GM19372 (cell line): ENCODE data around the gene SRRT.
"Not testable (repeated sequence)": the region's sequence is repeated elsewhere in the genome, so short reads cannot be mapped to it uniquely, and the experiment has no call there.

ENCODE experiments used
- ATAC-seq: cut with Tn5 transposase; IDR thresholded peaks from one replicate; pipeline ENCODE4 v1.9.1; 2021; ENCODE audit warnings: mild to moderate bottlenecking, low read depth, moderate library complexity; ENCODE audit not compliant: unreplicated experiment

SRRT gene

GRCh38 chr7:100854146-100854895 lies 20.6 kb upstream of the SRRT start:
- no peak for ATAC-seq

GRCh38 chr7:100854899-100855298 lies 20.0 kb upstream of the SRRT start:
- ATAC-seq: not testable (repeated sequence)

DNA sequence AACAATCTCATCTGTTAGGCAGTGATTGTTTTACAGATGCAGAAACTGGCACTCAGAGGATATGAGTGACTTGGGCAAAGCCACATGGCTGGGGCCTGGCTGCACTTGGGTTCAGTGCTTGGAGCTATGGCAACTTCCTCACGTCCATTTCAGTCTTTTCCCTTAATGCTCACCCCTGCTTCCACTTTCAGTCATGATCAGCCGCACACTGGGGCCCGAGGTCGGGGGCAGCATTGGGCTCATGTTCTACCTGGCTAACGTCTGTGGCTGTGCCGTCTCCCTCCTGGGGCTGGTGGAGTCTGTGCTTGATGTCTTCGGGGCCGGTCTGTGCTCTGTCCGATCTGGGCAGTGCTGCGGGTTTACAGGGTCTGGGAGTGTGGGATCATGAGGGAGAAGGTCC lies 19.4 kb upstream of the SRRT start:
- no peak for ATAC-seq

DNA sequence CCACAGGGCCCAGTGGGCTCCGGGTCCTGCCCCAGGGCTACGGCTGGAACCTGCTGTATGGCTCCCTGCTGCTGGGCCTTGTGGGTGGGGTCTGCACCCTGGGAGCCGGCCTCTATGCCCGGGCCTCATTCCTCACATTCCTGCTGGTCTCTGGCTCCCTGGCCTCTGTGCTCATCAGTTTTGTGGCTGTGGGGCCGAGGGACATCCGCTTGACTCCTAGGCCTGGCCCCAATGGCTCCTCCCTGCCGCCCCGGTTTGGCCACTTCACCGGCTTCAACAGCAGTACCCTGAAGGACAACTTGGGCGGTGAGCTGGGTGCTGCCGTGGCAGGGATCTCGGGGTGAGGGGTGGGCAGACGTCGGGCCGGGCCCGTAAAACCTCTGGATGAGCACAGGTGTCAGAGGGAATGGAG lies 18.0 kb upstream of the SRRT start:
- ATAC-seq: no peak

DNA sequence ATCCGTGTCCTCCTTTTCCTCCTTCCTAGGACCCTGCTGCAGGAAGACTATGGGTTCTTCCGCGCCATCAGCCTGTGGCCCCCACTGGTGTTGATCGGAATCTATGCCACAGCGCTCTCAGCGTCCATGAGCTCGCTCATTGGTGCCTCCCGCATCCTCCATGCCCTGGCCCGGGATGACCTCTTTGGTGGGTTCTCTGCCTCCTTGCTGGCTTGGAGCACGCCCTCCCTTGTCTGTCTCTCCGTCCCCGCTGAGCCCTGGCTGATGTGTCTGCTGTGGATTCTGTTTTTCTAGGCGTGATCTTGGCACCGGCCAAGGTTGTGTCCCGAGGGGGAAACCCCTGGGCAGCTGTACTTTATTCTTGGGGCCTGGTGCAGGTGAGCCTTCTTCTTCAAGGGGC lies 15.0 kb upstream of the SRRT start:
- ATAC-seq: no peak

DNA sequence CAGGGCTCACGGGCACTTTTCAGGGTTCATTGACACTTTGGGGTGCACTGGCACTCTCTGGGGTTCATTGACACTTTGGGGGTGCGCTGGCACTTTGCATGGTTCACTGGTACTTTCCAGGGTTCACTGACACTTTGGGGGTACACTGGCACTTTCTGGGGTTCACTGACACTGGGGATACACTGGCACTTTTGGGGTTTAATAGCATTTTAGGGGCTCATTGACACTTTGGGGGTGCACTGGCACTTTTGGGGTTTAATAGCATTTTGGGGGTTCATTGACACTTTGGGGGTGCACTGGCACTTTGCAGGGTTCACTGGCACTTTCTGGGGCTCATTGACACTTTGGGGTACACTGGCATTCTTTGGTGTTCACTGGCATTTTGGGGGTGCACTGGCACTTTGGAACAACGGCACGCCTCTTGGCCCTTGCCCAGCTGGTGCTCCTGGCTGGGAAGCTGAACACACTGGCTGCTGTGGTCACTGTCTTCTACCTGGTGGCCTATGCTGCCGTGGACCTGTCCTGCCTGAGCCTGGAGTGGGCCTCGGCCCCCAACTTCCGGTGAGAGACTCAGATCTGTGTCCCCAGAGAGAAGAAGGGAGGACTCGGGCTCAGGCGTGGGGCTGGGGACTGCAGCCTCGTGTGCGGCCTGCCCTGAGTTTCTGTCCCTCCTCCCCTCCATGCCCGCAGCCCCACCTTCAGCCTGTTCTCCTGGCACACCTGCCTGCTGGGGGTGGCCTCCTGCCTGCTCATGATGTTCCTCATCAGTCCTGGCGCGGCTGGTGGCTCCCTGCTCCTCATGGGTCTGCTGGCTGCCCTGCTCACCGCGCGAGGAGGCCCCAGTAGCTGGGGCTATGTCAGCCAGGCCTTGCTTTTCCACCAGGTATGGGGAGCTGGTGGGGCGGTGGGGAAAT lies 13.9 kb upstream of the SRRT start:
- no peak for ATAC-seq

DNA sequence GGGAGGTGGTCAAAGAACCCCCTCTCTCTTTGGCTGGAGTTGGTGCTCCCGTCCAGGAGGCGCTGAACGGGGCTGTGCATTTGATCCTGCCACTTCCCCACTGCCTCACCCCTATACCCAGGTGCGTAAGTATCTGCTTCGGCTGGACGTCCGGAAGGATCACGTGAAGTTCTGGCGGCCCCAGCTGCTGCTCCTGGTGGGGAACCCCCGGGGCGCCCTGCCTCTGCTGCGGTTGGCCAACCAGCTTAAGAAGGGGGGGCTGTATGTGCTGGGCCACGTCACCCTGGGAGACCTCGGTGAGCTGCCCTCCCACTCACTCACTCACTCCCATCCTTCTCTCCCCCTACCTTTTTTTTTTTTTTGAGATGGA lies 13.3 kb upstream of the SRRT start:
- no peak for ATAC-seq

- ATAC-seq: no peak
Measured at GRCh38 chr7:100863406-100863950, 11.4 kb upstream of the SRRT start.

DNA sequence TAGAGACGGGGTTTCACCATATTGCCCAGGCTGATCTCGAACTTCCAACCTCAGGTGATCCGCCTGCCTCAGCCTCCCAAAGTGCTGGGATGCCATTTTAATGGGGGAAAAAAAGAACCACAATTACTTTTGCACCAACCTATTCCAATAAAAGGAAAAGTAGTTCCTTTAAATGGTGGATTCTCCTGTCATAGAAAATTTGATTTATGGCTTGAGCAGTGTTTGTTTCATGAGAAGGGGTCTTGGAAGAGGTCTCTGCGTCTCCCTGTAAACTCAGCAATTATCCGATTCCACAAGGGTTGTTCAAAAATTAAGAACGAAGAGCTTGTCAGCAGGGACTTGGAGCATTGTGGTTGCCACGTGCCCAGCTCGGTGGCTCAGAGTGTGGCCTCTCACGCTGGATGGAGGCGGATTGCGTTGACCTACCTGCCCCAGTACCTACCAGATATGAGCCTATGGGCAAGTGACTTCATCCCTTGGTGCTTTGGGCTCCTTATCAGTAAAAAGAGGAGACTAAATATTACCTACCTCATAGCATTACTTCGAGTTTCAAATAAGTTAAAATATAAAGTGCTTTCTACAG lies 10.5 kb upstream of the SRRT start:
- ATAC-seq: no peak

DNA sequence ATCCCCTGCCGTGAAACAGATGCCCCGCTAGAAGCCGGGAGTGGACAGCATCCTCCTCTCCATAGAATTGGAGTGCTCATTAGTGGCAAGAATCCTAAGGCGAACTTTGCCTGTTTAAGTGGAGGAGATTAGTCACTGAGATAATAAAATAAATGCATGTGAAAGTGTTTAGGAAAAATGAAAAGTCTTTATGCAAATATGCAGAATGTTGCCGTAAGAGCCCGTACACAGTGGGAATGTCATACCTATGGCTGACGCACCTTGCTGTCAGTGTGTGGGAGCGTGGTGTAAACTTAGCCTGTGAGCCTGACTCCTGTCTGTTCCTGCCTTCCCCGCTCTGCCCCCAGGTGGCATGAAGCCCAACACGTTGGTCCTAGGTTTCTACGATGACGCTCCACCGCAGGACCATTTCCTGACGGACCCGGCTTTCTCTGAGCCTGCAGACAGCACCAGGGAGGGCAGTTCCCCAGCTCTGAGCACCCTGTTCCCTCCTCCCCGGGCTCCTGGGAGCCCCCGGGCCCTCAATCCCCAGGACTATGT lies 9.5 kb upstream of the SRRT start:
- ATAC-seq: no peak

DNA sequence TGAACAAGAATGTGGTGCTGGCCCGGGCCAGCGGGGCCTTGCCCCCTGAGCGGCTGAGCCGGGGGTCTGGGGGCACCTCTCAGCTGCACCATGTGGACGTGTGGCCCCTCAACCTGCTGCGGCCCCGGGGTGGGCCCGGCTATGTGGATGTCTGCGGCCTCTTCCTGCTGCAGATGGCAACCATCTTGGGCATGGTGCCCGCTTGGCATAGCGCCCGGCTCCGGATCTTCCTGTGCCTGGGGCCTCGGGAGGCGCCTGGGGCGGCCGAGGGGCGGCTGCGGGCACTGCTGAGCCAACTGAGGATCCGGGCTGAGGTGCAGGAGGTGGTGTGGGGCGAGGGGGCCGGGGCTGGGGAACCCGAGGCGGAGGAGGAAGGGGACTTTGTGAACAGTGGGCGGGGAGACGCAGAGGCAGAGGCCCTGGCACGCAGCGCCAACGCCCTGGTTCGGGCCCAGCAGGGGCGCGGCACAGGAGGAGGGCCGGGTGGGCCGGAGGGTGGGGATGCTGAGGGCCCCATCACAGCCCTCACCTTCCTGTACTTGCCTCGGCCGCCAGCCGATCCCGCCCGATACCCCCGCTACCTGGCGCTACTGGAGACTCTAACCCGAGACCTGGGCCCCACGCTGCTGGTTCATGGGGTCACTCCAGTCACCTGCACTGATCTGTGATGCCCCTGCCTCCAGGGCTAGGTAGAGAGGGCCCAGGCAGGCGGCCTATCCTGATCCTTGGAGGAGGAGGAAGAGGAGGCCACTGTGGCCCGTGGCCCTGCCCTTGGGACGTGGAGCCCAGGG lies 8.8 kb upstream of the SRRT start:
- ATAC-seq: no peak

DNA sequence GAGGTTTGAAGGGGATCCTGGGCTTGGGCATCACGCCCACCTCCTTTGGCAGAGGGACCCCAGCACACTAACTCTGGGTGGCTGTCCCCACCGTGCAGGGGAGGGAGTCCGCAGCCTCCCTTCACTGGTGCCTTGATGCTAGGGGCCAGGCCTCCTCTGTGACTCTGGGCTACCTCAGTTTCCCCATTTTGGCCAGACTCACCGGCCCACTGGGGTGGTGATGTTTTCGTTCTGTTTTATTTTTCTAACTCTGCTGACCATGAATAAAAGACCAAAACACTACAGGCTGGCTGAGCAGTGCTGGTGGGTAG lies 8.2 kb upstream of the SRRT start:
- no peak for ATAC-seq

DNA sequence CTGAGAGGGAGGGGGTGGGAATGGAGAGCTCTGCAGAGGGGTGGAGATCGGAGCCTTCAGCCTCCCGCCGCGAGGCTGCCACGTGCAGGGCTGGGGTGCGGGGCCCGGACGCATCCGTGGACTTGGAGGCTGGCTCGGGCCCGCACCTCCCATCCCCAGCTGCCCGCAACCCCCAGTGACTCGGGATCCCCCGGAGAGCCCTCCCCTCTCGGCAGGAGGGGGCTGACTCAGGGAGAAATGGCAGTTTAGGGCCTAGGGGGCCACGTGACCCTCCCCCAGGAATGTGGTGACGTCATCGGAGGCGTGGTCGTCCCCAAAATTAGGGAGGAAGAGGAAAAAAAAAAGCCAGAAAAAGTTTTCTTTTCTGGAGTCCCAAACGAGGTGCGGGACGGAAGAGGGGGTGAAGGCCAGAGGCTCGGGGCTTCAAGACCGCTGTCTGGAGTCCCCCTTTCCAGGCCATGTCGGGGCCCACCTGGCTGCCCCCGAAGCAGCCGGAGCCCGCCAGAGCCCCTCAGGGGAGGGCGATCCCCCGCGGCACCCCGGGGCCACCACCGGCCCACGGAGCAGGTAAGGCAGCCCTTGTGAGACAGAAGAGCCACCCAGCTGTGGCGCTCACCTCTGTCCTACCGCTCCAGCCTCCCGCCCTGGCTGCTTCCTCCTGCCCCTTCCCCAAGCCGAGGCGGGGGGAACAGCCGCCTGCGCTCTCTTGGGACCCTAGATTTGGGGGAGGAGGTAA lies 7.7 kb upstream of the SRRT start, which contains the start of gene TRIP6:
TSS of gene TRIP6 (plus strand) at position 348 of the 736 bp plus-strand sequence. CDS start at position 459, 111 bp downstream.
- no peak for ATAC-seq

GRCh38 chr7:100867776-100868485 lies 7.0 kb upstream of the SRRT start:
- no peak for ATAC-seq

- ATAC-seq: no peak
Measured at GRCh38 chr7:100873599-100874299, 1.2 kb upstream of the SRRT start.

DNA sequence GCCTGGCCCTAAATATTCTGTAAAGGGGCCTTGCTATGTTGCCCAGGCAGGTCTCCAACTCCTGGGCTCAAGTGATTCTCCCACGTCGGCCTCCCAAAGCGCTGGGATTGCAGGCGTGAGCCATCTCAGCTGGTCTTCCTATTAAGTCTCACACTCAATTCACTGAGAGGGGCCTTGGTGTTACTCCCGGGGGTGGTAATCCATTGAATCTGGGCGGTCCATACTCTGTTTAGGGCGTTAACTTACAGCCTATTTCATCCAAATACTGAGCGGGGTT lies 665 bp upstream of the SRRT start:
- no peak for ATAC-seq

GRCh38 chr7:100875356-100875751 lies 451 bp downstream of the SRRT start:
- ATAC-seq: peak; percentile 27

GRCh38 chr7:100878013-100878412 lies 3.1 kb downstream of the SRRT start:
- ATAC-seq: no peak

DNA sequence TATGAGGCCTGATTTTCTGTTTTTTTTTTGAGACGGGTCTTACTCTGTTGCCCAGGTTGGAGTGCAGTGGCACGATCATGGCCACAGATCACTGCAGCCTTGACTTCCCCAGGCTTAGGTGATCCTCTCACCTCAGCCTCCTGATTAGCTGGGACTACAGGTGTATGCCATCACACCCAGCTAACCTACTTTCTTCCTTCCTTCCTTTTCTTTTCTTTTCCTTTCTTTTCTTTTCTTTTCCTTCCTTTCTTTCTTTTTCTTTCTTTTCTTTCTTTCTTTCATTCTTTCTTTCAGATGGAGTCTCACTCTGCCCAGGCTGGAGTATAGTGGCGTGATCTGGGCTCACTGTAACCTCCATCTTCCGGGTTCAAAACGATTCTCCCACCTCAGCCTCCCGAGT lies 3.8 kb downstream of the SRRT start:
- ATAC-seq: no peak
